ENCODE results near the gene MALRD1. TPM values are rescaled to one million over a fixed set of nuclear protein-coding genes. Genes with fewer than 3 reads are reported as not detected.

Gene MALRD1
- not detected in 2 replicates for total RNA-seq (2014; rRNA removed; shearing (Covaris generic))

DNA sequence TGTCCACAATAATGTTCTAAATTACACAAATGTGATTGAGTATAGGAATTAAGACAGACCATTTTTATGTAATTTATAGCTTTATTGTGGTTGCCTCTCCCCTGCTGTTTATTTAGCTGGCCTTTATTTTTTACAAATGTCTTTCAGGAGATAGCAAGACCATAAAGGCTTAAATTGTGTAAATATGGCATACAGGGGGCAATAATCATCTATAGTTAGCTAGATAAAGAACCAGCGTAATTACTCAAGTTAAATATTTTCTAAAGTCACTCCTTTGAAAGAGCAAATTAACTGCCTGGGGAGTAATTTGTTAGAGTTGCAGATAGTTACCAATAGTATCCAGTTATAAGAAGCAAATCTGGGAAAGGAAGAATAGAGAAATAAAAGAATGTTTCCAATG lies at the start of gene MALRD1:
Gene MALRD1, plus strand, starts transcription at position 313 of the 400 bp plus-strand sequence. CDS start 138 bp downstream, outside the sequence.
- no peak within 1 kb of the TSS for H3K27ac ChIP-seq

DNA sequence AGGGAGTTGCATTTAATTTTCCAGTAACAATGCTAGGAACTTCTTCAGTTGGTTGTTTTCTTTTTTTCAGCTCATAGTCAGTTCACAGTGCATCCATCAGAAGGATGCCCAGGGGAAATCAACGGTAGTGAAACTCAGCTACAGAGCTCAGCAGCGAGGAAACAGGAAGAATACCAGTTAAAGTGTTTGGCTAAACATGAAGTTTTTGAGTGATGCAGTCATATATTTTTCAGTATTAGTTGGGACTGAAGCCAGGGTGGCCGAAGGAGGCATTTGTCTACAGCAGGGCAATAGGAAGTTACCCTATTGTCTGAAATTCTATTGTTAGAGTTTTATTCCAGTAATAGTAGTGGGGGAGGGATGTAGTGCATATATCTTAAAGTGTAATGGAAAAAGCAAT lies 45.3 kb upstream of the MALRD1 start:
- no peaks in the 10 kb centered on the region for H3K36me3 ChIP-seq
- DNase-seq, result no peak
- H3K4me1 ChIP-seq, result no peaks in the 10 kb centered on the region
- H3K27me3 ChIP-seq, result no peaks in the 10 kb centered on the region
- no peak overlapping the region for H3K4me3 ChIP-seq
- no peak overlapping the region for H3K27ac ChIP-seq
- H3K9me3 ChIP-seq (replicated peaks), result no peaks in the 10 kb centered on the region

More for the DNA sequence above, at the start of gene MALRD1:
- H3K27me3 ChIP-seq, result no peaks in the 10 kb centered on the region
- H3K4me3 ChIP-seq, result no peak within 1 kb of the TSS
- no peaks in the 10 kb centered on the region for H3K36me3 ChIP-seq
- no peak for DNase-seq
- no peaks in the 10 kb centered on the region for H3K4me1 ChIP-seq
- no peaks in the 10 kb centered on the region for H3K9me3 ChIP-seq (replicated peaks)

DNA sequence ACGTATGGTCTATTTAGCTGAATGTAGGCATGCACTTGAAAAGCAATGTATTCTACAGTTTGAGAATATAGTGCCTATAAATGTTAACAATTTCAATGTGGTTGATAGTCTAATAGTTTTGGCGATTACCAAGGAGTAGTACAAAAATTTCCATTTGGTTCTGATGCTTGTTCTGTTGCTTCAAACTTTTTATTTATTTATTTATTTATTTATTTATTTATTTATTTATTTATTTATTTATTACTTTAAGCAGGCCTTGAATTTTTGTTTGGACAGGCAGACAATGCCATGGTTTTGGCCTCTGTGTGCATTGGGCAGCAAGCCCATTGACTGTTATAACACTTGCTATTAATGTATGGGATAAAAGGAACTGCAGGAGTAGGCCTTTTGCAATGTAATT lies 36.5 kb upstream of the MALRD1 start:
- H3K27ac ChIP-seq, result no peak overlapping the region
- H3K9me3 ChIP-seq (replicated peaks), result no peaks in the 10 kb centered on the region
- DNase-seq, result no peak
- H3K4me1 ChIP-seq, result no peaks in the 10 kb centered on the region
- H3K36me3 ChIP-seq, result no peaks in the 10 kb centered on the region
- no peaks in the 10 kb centered on the region for H3K27me3 ChIP-seq
- H3K4me3 ChIP-seq, result no peak overlapping the region

DNA sequence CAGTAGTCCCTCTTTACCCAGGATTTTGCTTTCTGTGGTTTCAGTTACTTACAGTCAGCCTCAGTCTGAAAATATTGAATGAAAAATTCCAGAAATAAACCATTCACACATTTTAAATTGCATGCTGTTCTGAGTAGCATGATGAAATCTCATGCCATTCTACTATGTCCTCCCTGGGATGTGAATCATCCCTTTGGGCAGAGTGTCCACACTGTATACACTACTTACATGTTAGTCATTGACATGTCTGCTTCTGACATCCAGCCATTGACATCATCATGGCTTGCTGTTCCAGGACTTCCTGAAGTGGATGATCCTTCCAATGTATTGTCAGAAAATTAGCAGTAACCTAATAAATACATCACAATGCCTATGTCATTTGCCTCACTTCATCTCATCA lies 34.6 kb upstream of the MALRD1 start:
- no peak overlapping the region for H3K27ac ChIP-seq
- DNase-seq, result no peak
- H3K36me3 ChIP-seq, result no peaks in the 10 kb centered on the region
- H3K4me1 ChIP-seq, result no peaks in the 10 kb centered on the region
- no peaks in the 10 kb centered on the region for H3K27me3 ChIP-seq
- H3K4me3 ChIP-seq, result no peak overlapping the region
- no peaks in the 10 kb centered on the region for H3K9me3 ChIP-seq (replicated peaks)

DNA sequence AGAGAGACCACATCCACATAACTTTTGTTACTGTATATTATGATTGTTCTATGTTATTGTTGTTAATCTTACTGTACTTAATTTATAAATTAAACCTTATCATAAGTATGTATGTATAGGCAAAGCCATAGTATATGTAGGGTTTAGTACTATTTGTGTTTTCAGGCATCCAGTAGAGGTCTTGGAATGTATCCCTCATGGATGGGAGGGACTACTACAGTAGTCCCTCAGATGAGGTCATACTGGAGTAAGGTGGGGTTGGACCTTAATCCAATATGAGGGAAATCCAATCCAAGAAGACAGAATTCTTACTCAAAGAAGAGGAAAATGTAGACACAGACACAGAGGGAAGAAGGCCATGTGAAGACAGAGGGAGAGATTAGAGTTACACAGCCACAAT lies 34.1 kb upstream of the MALRD1 start:
- Histone ChIP-seq H3K4me1 (no peaks in the 10 kb centered on the region), H3K9me3 (replicated peaks) (no peaks in the 10 kb centered on the region), H3K27me3 (no peaks in the 10 kb centered on the region), H3K27ac (no peak overlapping the region), H3K4me3 (no peak overlapping the region), H3K36me3 (no peaks in the 10 kb centered on the region)
- DNase-seq, result no peak

DNA sequence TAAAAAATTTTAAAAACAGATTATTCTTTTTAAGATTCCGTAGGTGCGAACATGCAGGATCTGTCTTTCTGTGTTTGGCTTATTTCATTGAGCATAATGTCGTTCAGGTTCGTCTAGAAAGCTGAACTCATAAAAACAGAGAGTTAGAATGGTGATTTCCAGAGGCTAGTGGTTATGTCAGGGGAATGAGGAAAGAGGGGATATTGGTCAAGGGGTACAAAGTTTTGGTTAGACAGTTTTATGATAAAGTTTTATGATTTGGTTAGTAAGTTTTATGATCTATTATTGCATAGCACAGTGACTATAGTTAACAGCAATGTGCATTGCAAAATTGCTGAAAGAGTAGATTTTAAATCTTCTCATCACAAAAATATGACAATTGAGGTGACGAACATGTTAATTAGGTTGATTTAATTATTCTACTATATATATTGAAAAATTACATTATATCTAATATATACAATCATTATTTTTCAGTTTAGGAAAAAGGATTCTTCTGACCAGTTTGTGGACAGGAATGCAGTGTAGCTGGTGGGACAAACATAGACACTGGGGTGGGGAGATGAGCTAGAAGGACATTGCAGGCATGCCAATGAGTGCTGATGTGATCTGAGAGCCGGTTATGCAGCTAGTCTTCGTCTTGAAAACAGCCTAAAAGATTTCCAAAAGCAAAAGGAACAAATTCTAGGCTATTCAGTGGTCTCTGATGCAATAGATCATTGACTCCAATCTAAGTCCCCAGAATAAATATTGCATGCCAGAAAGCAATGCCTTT lies 31.3 kb upstream of the MALRD1 start:
- H3K27ac ChIP-seq, result no peak overlapping the region
- H3K9me3 ChIP-seq (replicated peaks), result no peaks in the 10 kb centered on the region
- DNase-seq, result no peak
- H3K4me3 ChIP-seq, result no peak overlapping the region
- H3K27me3 ChIP-seq, result no peaks in the 10 kb centered on the region
- no peaks in the 10 kb centered on the region for H3K36me3 ChIP-seq
- no peaks in the 10 kb centered on the region for H3K4me1 ChIP-seq

DNA sequence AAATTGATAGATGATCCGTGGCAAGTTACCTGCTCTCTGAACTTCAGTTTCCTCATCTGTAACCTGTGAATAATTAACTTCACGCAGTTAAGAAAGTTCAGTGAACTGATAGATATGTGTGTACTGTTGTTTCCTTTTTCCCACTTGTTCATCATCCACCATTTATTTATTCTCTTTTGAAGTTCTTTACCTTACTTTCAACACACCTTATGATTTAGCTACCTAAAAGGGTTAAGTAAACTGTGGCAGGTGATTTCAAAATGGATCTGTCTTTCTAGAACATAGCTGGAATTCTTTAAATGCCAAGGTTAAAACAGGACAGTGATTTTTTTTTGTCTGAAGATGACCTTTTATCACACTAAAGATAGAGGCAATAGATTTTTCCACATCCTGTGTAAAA lies 27.4 kb upstream of the MALRD1 start:
- Histone ChIP-seq H3K36me3 (no peaks in the 10 kb centered on the region), H3K27ac (no peak overlapping the region), H3K9me3 (replicated peaks) (no peaks in the 10 kb centered on the region), H3K27me3 (no peaks in the 10 kb centered on the region), H3K4me1 (no peaks in the 10 kb centered on the region), H3K4me3 (no peak overlapping the region)
- no peak for DNase-seq

DNA sequence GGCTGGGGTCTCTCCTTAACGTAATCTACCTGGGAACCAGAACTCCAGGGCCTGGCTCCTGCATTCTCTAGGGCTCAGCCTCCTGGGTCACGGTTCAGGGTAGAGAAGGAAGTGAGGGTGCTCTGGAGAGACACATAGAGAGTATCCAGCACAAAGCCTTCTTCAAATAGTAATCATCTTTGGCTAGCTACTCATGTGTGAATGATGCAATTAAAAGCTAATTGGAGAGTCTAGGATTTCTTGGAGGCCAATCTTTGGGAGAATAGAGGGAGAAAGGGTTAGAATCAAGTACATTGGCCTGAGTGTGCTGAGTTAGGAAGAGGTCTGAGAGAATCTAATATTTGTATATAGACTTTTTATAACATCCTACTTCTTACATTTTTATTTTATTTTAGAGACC lies 24.0 kb upstream of the MALRD1 start:
- H3K4me3 ChIP-seq, result no peak overlapping the region
- no peak for DNase-seq
- no peaks in the 10 kb centered on the region for H3K36me3 ChIP-seq
- no peaks in the 10 kb centered on the region for H3K4me1 ChIP-seq
- no peaks in the 10 kb centered on the region for H3K27me3 ChIP-seq
- H3K9me3 ChIP-seq (replicated peaks), result no peaks in the 10 kb centered on the region
- H3K27ac ChIP-seq, result no peak overlapping the region

DNA sequence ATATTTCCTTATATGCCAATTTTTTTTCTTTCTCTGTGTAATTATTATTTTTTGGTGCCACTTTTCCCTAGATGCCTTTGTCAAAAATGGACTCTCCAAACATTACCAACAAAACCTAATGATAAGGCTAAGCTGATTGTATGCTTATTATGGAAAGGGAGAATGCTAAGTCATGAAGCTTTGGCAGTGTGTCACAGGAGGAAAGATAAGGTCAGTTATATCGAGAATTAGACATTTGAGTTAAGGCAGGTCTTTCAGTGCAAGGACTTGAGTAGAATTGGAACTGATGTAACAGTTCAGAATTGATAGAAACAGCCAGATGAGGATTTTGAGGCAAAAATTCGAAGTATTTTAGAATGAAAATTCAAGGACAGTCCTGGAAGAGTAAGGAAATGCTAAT lies 16.8 kb upstream of the MALRD1 start:
- H3K4me3 ChIP-seq, result no peak overlapping the region
- H3K36me3 ChIP-seq, result no peaks in the 10 kb centered on the region
- no peaks in the 10 kb centered on the region for H3K9me3 ChIP-seq (replicated peaks)
- DNase-seq, result no peak
- no peak overlapping the region for H3K27ac ChIP-seq
- H3K4me1 ChIP-seq, result no peaks in the 10 kb centered on the region
- H3K27me3 ChIP-seq, result no peaks in the 10 kb centered on the region

DNA sequence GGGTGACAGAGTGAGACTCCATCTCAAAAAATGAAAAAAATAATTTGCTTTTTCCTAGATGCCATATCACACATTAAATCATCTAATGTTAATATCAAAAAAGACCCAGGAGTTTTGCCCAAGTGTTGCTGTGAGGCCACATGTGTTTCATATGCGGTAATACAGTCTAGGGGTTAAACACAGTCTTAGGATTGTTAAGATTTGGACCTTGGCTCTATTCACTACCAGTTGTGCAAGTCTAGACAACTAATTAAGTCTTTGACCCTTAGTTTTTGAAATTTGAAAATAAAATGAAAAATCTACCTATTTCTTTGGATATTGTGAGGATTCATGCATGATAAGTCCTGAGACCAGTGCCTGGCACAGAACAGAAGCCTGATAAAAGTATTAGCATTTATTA lies 14.9 kb upstream of the MALRD1 start:
- Histone ChIP-seq H3K27ac (no peak overlapping the region), H3K27me3 (no peaks in the 10 kb centered on the region), H3K4me3 (no peak overlapping the region), H3K4me1 (no peaks in the 10 kb centered on the region), H3K36me3 (no peaks in the 10 kb centered on the region), H3K9me3 (replicated peaks) (no peaks in the 10 kb centered on the region)
- DNase-seq, result no peak

DNA sequence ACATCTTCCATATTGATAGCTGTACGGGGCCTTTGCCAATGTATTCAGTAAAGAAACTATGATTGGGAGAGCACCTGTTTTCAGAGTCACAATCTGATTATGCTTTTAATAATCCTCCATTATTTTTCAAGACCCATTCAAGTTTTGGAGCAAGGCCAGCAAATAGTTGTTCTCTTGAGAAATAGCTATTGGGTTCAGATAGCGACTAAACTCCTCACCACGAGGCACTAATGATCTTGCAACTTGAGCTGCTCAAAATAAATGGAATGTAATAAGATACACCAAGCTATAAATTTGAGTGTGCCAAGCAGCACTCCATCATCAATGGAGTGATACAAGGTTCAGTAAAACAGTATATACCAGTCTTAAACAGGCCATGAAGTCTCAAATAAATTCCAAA lies 7.4 kb upstream of the MALRD1 start:
- Histone ChIP-seq H3K27ac (no peak overlapping the region), H3K27me3 (no peaks in the 10 kb centered on the region), H3K4me1 (no peaks in the 10 kb centered on the region), H3K36me3 (no peaks in the 10 kb centered on the region), H3K9me3 (replicated peaks) (no peaks in the 10 kb centered on the region), H3K4me3 (no peak overlapping the region)
- DNase-seq, result no peak

DNA sequence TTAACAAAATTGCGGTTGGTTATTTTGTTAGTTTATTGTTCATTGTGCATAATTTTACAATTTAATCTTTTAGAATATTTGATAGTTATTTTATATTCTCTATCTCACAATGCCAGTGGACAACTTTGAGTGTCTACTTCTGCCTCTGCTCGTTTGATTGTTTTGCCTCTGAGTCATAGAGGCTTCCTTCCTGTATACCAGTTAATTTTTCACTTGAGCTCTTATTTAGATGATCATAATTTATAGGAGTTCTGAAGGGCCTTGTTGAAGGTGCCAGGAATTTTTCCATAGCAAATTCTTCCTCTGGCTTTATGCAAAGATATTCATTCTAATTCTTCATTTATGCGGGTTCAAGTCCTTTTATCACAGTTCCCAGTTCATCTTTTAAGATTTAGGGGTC lies 5.2 kb upstream of the MALRD1 start:
- no peaks in the 10 kb centered on the region for H3K4me1 ChIP-seq

DNA sequence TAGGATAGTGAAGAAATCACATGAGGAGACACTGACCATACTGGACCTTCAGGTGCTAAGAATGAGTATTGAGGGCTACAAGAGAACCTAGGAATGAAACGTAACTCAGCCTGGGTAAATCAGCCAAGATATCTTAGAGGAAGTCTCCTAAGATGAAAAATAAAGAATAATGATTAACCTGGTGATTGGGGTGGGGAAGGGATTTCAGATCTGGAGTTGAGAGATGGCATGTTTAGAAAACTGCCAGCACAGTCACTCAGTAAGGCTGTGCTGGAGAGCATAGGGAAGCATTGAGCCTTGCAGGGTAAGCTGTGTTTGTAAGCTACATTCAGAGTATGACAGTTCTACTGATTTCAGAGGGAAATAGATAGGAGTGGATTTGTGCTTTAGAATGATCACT lies 1.9 kb upstream of the MALRD1 start:
- H3K9me3 ChIP-seq (replicated peaks), result no peaks in the 10 kb centered on the region
- H3K27me3 ChIP-seq, result no peaks in the 10 kb centered on the region
- H3K4me1 ChIP-seq, result no peaks in the 10 kb centered on the region
- no peak for DNase-seq
- no peak overlapping the region for H3K27ac ChIP-seq
- no peak overlapping the region for H3K4me3 ChIP-seq
- H3K36me3 ChIP-seq, result no peaks in the 10 kb centered on the region

More for the DNA sequence above, 5.2 kb upstream of the MALRD1 start:
- Histone ChIP-seq H3K36me3 (no peaks in the 10 kb centered on the region), H3K4me3 (no peak overlapping the region), H3K27ac (no peak overlapping the region), H3K27me3 (no peaks in the 10 kb centered on the region), H3K9me3 (replicated peaks) (no peaks in the 10 kb centered on the region)
- DNase-seq, result no peak

DNA sequence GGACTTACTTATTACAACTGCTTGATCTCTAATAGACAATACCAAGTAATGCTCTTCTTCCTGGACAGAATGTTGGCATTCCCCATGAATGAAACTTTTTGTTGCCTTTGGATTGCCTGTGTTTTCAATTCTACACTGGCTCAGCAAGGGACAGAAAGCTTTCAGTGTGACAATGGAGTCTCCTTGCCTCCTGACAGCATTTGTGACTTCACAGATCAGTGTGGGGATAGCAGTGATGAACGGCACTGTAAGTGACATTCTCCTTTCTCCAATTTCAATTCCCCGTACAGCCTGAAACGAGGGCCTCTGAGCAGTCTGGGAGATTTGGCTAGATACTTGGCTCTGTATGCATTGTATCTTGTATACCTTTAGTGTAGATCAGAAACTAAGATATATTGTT lies 290 bp downstream of the MALRD1 start:
- Histone ChIP-seq H3K27ac (no peak overlapping the region), H3K4me3 (no peak overlapping the region), H3K27me3 (no peaks in the 10 kb centered on the region), H3K4me1 (no peaks in the 10 kb centered on the region), H3K9me3 (replicated peaks) (no peaks in the 10 kb centered on the region), H3K36me3 (no peaks in the 10 kb centered on the region)
- DNase-seq, result no peak

DNA sequence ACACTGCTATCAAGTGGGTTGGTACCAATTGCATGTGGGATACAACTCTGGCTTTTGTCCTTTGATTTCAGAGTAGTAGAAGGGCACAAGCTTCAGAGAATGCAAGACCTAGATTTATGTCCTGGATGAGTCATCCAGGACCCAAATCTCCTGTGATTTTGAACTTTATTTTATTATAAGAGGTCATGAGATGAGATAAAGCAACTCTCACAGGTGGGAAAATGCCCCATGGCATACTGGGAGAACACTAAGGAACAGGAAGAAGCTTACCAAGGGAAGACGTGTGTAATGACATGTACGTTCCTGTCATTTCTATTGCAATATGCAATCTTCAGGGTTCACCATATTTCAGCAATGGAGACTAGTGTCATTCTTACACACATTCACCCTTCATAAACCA lies 966 bp downstream of the MALRD1 start:
- Histone ChIP-seq H3K27ac (no peak overlapping the region), H3K9me3 (replicated peaks) (no peaks in the 10 kb centered on the region), H3K4me3 (no peak overlapping the region), H3K36me3 (no peaks in the 10 kb centered on the region), H3K27me3 (no peaks in the 10 kb centered on the region), H3K4me1 (no peaks in the 10 kb centered on the region)
- DNase-seq, result no peak

DNA sequence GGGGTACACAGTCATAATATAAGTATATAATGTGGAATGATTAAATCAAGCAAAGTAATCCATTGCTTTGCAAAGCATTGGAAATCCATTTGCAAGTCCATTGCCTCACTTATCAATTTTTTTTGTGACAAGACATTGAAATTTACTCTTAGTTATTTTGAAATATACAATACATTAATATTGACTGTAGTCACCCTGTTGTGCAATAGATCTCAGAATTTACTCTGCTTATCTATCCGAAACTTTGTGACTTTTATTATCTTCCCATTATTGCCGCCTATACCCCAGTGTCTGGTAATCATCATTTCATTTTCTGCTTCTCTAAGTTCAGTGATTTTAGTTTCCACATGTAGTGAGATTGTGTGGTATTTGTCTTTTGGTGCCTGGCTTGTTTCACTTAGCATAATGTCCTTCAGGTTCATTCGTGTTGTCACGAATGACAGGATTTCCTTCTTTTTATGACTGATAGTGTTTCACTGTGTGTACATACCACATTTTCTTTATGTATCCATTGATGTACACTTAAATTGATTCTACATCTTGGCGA lies 5.8 kb downstream of the MALRD1 start:
- Histone ChIP-seq H3K4me1 (no peaks in the 10 kb centered on the region), H3K4me3 (no peak overlapping the region), H3K27me3 (no peaks in the 10 kb centered on the region), H3K36me3 (no peaks in the 10 kb centered on the region), H3K27ac (no peak overlapping the region), H3K9me3 (replicated peaks) (no peaks in the 10 kb centered on the region)
- DNase-seq, result no peak
